IPS-15b (cell line): ENCODE measurements around the gene SCN3B.

ENCODE experiments used
- H3K27me3 ChIP-seq: one replicate; pipeline ENCODE4 v1.6.1; 2013; ENCODE audit warnings: low read length; ENCODE audit not compliant: control insufficient read depth, insufficient read depth
- H3K36me3 ChIP-seq: one replicate; pipeline ENCODE4 v1.6.1; 2013; ENCODE audit warnings: low read length; ENCODE audit not compliant: control insufficient read depth, insufficient read depth
- H3K4me1 ChIP-seq: one replicate; pipeline ENCODE4 v1.6.1; 2013; ENCODE audit warnings: mild to moderate bottlenecking, low read length; ENCODE audit not compliant: control insufficient read depth, insufficient read depth
- H3K4me3 ChIP-seq: one replicate; pipeline ENCODE4 v1.5.1; 2013; ENCODE audit warnings: low read depth, low read length
- H3K9ac ChIP-seq: one replicate; pipeline ENCODE4 v1.6.1; 2013; ENCODE audit warnings: low read depth, mild to moderate bottlenecking, low read length
- H3K9me3 ChIP-seq: one replicate; pipeline ENCODE4 v1.6.1; 2013; ENCODE audit warnings: mild to moderate bottlenecking, low read length; ENCODE audit not compliant: control insufficient read depth, insufficient read depth

The SCN3B gene

DNA sequence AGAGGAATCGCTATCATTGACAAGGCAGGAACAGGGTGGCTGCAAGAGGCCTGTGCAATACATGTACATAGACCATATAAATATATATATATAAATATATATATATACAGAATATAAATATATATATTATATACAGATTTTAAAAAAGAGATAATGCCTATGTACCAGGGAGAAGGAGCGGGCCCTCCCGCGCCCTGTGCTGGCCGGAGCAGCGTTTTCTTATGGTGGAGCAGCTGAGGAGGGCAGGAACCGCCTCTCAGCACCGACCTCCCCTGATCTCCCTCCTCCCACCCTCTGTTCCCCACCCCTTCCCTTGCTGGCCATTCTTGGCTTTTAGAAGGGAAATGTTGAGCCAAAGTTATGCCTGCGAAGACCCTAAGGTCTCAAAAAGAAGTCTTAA lies 31.8 kb downstream of the SCN3B start:
- H3K27me3 ChIP-seq, result no peaks in the 10 kb centered on the region
- peaks cover 13% of the 10 kb centered on the region for H3K36me3 ChIP-seq
- H3K4me3 ChIP-seq, result no peak overlapping the region
- H3K9ac ChIP-seq, result no peak overlapping the region
- no peaks in the 10 kb centered on the region for H3K4me1 ChIP-seq
- no peaks in the 10 kb centered on the region for H3K9me3 ChIP-seq

DNA sequence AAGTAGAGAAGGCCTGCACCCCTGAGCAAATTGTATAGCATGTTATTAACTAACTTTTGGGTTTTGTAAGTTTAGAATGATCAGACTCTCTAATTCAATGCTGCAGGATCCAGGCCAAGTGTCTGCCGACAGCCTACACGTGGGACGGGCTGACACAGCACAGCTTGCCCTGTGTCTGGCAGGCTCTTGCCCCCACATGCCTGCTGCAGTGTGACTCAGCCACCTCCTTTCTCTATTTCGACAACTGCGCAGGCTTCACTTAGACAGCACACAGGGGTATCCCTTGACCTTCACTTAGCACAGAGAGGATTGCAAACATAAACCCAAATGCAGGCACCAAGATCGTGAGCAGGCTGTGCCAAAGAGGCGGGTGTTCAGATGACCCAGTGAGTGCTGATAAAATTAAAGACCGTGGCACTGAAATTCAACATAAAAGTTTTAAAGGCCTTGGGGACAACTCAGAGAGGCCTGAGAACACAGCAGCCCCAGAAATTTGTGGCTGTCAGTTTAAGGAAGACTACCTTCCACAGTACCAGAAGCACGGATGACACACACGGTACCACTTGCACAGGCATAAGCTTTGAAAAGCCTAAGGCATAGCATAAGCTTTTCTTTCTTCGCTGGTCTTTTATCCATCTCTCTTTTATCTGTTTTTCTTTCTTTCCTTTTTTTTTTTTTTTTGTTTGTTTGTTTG lies 37.8 kb downstream of the SCN3B start:
- Histone ChIP-seq H3K36me3 (peaks cover 24% of the 10 kb centered on the region), H3K4me1 (no peaks in the 10 kb centered on the region), H3K27me3 (no peaks in the 10 kb centered on the region), H3K9me3 (no peaks in the 10 kb centered on the region), H3K4me3 (no peak overlapping the region), H3K9ac (no peak overlapping the region)

- H3K4me1 ChIP-seq, result no peaks in the 10 kb centered on the region
- no peak overlapping the region for H3K9ac ChIP-seq
- H3K9me3 ChIP-seq, result no peaks in the 10 kb centered on the region
- no peaks in the 10 kb centered on the region for H3K27me3 ChIP-seq
- no peak overlapping the region for H3K4me3 ChIP-seq
- H3K36me3 ChIP-seq, result peaks cover 36% of the 10 kb centered on the region
Observed at GRCh38 chr11:123611698-123612097, 42.7 kb downstream of the SCN3B start.

GRCh38 chr11:123608945-123609344 lies 45.5 kb downstream of the SCN3B start:
- Histone ChIP-seq H3K4me1 (no peaks in the 10 kb centered on the region), H3K9me3 (no peaks in the 10 kb centered on the region), H3K36me3 (peaks cover 35% of the 10 kb centered on the region), H3K4me3 (no peak overlapping the region), H3K27me3 (no peaks in the 10 kb centered on the region), H3K9ac (no peak overlapping the region)

DNA sequence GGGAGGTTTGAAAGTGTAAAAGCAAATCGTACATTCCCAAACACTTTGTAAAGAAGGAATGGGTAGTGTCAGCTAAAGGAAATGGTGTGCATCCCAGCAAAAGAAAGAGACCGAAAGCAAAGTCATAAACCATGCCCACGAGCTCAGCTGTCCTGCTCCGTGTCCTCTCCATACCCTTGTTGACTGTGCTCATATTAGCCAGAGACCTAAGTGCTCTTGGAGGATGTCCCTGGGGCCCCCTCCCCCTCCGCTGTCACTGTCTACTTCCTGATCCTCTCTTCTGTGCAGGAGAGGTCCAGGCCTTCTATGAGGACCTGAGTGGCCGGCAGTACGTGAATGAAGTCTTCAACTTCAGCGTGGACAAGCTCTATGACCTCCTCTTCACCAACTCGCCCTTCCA lies 46.1 kb downstream of the SCN3B start:
- H3K9ac ChIP-seq, result no peak overlapping the region
- no peak overlapping the region for H3K4me3 ChIP-seq
- peaks cover 30% of the 10 kb centered on the region for H3K36me3 ChIP-seq
- no peaks in the 10 kb centered on the region for H3K27me3 ChIP-seq
- H3K4me1 ChIP-seq, result no peaks in the 10 kb centered on the region
- H3K9me3 ChIP-seq, result no peaks in the 10 kb centered on the region

GRCh38 chr11:123607781-123608180 lies 46.6 kb downstream of the SCN3B start:
- no peaks in the 10 kb centered on the region for H3K27me3 ChIP-seq
- H3K9me3 ChIP-seq, result no peaks in the 10 kb centered on the region
- peaks cover 30% of the 10 kb centered on the region for H3K36me3 ChIP-seq
- H3K4me3 ChIP-seq, result no peak overlapping the region
- H3K9ac ChIP-seq, result no peak overlapping the region
- H3K4me1 ChIP-seq, result no peaks in the 10 kb centered on the region

GRCh38 chr11:123603666-123604065 lies 50.8 kb downstream of the SCN3B start:
- H3K4me1 ChIP-seq, result no peaks in the 10 kb centered on the region
- no peaks in the 10 kb centered on the region for H3K9me3 ChIP-seq
- no peak overlapping the region for H3K9ac ChIP-seq
- peaks cover 19% of the 10 kb centered on the region for H3K36me3 ChIP-seq
- no peak overlapping the region for H3K4me3 ChIP-seq
- H3K27me3 ChIP-seq, result no peaks in the 10 kb centered on the region

- H3K4me1 ChIP-seq, result no peaks in the 10 kb centered on the region
Observed at GRCh38 chr11:123601743-123602142, 52.7 kb downstream of the SCN3B start.

DNA sequence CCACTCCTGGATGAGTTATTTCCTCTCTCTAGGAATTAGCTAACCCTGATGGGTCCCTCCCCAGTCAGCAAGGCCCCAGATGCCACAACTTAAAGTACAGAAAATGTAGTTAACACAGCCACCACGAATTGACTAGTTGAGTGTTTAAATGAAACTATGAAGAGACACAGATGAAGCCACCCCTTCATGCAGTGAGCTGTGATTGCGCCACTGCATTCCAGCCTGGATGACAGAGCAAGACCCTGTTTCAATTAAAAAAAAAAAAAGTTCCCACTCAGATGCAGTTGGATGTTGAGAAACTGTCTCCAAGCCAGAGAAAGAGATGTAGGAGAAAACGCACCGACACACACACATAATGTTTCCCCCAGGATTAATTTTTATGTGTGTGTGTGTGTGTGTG lies 53.3 kb downstream of the SCN3B start:
- no peak overlapping the region for H3K4me3 ChIP-seq
- no peaks in the 10 kb centered on the region for H3K9me3 ChIP-seq
- H3K4me1 ChIP-seq, result no peaks in the 10 kb centered on the region
- no peak overlapping the region for H3K9ac ChIP-seq
- H3K27me3 ChIP-seq, result no peaks in the 10 kb centered on the region
- H3K36me3 ChIP-seq, result peaks cover 13% of the 10 kb centered on the region

More at GRCh38 chr11:123601743-123602142, 52.7 kb downstream of the SCN3B start:
- Histone ChIP-seq H3K36me3 (peaks cover 19% of the 10 kb centered on the region), H3K9me3 (no peaks in the 10 kb centered on the region), H3K9ac (no peak overlapping the region), H3K27me3 (no peaks in the 10 kb centered on the region), H3K4me3 (no peak overlapping the region)

DNA sequence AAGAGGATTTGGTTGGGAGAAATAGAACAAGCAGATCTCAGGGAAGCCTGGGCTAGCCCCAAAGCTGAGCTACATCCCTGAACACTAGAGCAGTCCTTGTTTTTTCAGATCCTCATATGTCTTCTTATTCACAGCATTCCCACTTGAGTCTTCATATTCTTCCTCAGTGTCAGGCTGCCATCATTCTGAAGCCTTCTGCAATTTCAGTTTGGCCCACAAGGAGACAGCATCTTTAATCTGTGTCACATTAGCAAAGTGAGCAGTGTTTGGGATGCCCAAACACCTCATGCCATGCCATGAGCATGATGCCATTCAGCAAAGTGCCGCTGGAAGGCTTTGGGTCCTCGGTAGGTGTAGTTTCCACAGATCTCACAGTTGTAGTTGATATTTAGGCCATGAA lies 56.6 kb downstream of the SCN3B start:
- no peaks in the 10 kb centered on the region for H3K27me3 ChIP-seq
- H3K4me3 ChIP-seq, result no peak overlapping the region
- H3K36me3 ChIP-seq, result peaks cover 9% of the 10 kb centered on the region
- no peaks in the 10 kb centered on the region for H3K9me3 ChIP-seq
- no peaks in the 10 kb centered on the region for H3K4me1 ChIP-seq
- no peak overlapping the region for H3K9ac ChIP-seq

- Histone ChIP-seq H3K4me1 (no peaks in the 10 kb centered on the region), H3K36me3 (peaks cover 21% of the 10 kb centered on the region), H3K4me3 (no peak overlapping the region), H3K27me3 (no peaks in the 10 kb centered on the region), H3K9me3 (no peaks in the 10 kb centered on the region), H3K9ac (no peak overlapping the region)
Observed at GRCh38 chr11:123594921-123595320, 59.5 kb downstream of the SCN3B start.

DNA sequence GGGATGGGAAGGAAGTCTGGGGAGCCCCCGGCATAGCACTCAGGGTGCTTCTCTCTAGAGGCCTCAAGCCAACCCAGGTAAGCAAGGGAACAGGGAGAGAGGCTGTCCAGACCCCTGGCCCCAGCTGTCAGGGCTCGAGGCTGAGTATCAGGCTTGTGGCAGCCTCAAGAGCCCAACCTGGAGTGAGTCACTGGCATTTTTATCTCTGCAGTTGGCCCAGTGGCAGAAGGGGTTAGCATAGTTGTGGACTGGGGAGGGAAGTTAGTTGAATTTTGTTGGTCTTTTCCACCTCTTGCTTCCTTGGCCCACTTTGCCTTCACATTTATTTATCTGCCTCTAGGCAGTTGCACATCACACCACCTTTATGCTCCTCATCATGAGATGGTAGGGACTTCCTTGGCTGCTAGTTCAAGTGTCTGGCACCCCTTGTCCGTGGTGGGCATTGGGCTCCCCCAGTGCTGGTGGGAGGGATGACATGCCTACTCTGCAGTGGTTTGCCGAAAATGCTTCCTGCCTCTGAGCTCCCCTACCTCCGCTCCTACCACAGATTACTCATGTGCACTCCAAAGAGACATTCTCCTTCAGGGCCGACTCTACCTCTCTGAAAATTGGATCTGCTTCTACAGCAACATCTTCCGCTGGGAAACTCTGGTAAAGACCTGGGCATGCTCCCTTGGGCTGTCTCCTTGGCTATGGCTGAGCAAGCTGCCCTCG lies 60.1 kb downstream of the SCN3B start:
- Histone ChIP-seq H3K27me3 (no peaks in the 10 kb centered on the region), H3K36me3 (peaks cover 23% of the 10 kb centered on the region), H3K4me3 (no peak overlapping the region)

More for the DNA sequence above, 60.1 kb downstream of the SCN3B start:
- Histone ChIP-seq H3K9me3 (no peaks in the 10 kb centered on the region), H3K9ac (no peak overlapping the region), H3K4me1 (no peaks in the 10 kb centered on the region)
